B cell (primary cell): ENCODE results near the gene NHSL1. TPM values are rescaled to one million over a fixed set of nuclear protein-coding genes. Genes with fewer than 3 reads are reported as not detected.

Experiments used
- ATAC-seq: fragments of 200-7000 bp; cut with Tn5 transposase; one replicate; pipeline ENCODE4 v1.10.0; 2021; ENCODE audit warnings: low read depth, mild to moderate bottlenecking, moderate number of reproducible peaks, moderate library complexity
- CTCF ChIA-PET: fragments of 350-600 bp; sonication (Branson Sonifier 250); formaldehyde crosslinking; loops from one replicate; lab custom pipeline; 2021; ENCODE audit warnings: antibody characterized with exemption, inconsistent platforms; lab: Charles Lee
- POLR2A ChIA-PET: fragments of 350-600 bp; sonication (Branson Sonifier 250); formaldehyde crosslinking; loops from one replicate; lab custom pipeline; 2021; ENCODE audit warnings: antibody characterized with exemption; lab: Charles Lee
- DNase-seq: peaks from one replicate; pipeline ENCODE4 v3.0.0; 2013
- H2AFZ ChIP-seq: 2 replicates; pipeline ENCODE4 v1.6.1; 2012; ENCODE audit warnings: mild to moderate bottlenecking, low read depth, low read length; ENCODE audit not compliant: insufficient read depth, poor library complexity, severe bottlenecking
- H3K27ac ChIP-seq, 2 donors: 1 replicate in 1 of 2; 2 replicates in 1 of 2; pipeline ENCODE4 v1.5.1; 2012 to 2013; ENCODE audit warnings: low read length in 2 of 2, mild to moderate bottlenecking in 2 of 2, moderate library complexity in 1 of 2
- H3K27me3 ChIP-seq, 4 experiments: fragments of 200-600 bp in 1 of 4; sonication (generic) in 1 of 4; replicated peaks in 1 of 4; 1 replicate in 2 of 4; 2 replicates in 2 of 4; pipeline versions ENCODE4 v1.6.1 to v1.7.0; 2013 to 2016; ENCODE audit warnings: low read length in 3 of 4, mild to moderate bottlenecking in 2 of 4, mixed read lengths in 1 of 4, moderate library complexity in 1 of 4; ENCODE audit not compliant: insufficient read depth in 4 of 4, control insufficient read depth in 3 of 4; ENCODE audit errors: control extremely low read depth in 1 of 4
- H3K36me3 ChIP-seq, 2 experiments: replicated peaks in 1 of 2; 1 replicate in 1 of 2; 2 replicates in 1 of 2; pipeline versions ENCODE4 v1.6.1 to v1.7.1; 2013; ENCODE audit warnings: low read length in 1 of 2; ENCODE audit not compliant: insufficient read depth in 2 of 2, control insufficient read depth in 1 of 2; ENCODE audit errors: control extremely low read depth in 1 of 2, extremely low read depth in 1 of 2
- H3K4me1 ChIP-seq, 2 donors: fragments of 200-600 bp in 1 of 2; sonication (generic) in 1 of 2; 1 replicate in 1 of 2; 2 replicates in 1 of 2; pipeline versions ENCODE4 v1.5.1 to v1.6.1; 2013 to 2017; ENCODE audit warnings: low read length in 2 of 2; ENCODE audit not compliant: control insufficient read depth in 2 of 2, insufficient read depth in 2 of 2
- H3K4me2 ChIP-seq: replicated peaks from 2 replicates; pipeline ENCODE3; 2012; ENCODE audit warnings: mild to moderate bottlenecking, low read depth, low read length; ENCODE audit not compliant: poor library complexity, severe bottlenecking
- H3K4me3 ChIP-seq, 5 experiments: fragments of 200-600 bp in 1 of 5; sonication (generic) in 1 of 5; 1 replicate in 3 of 5; 2 replicates in 2 of 5; pipeline versions ENCODE4 v1.5.1 to v1.7.0; 2011 to 2016; ENCODE audit warnings: low read length in 4 of 5, mild to moderate bottlenecking in 4 of 5, low read depth in 2 of 5, control low read depth in 1 of 5, moderate library complexity in 1 of 5; ENCODE audit not compliant: insufficient read depth in 1 of 5; ENCODE audit errors: control extremely low read depth in 1 of 5, extremely low read depth in 1 of 5
- H3K79me2 ChIP-seq: fragments of 200-600 bp; sonication (generic); one replicate; pipeline ENCODE4 v1.6.0; 2016; ENCODE audit warnings: low read length; ENCODE audit not compliant: control insufficient read depth, insufficient read depth
- H3K9ac ChIP-seq: fragments of 200-600 bp; sonication (generic); 2 replicates; pipeline ENCODE4 v1.6.1; 2017; ENCODE audit warnings: mild to moderate bottlenecking, low read length, moderate library complexity
- H3K9me3 ChIP-seq, 3 donors: one replicate each; pipeline versions ENCODE4 v1.6.1 to v1.7.1; 2013; ENCODE audit warnings: low read length in 2 of 3; ENCODE audit not compliant: control insufficient read depth in 2 of 3, insufficient read depth in 1 of 3; ENCODE audit errors: control extremely low read depth in 1 of 3
- H4K20me1 ChIP-seq: 2 replicates; pipeline ENCODE4 v1.6.0; 2012; ENCODE audit warnings: mild to moderate bottlenecking, low read length; ENCODE audit not compliant: insufficient read depth, control insufficient read depth, poor library complexity, severe bottlenecking
- H3K27ac Mint-ChIP-seq: one replicate; pipeline ENCODE4 v1.8.0; 2021; ENCODE audit warnings: mixed read lengths
- H3K27me3 Mint-ChIP-seq: one replicate; pipeline ENCODE4 v1.8.0; 2021; ENCODE audit warnings: mixed read lengths
- H3K4me1 Mint-ChIP-seq: one replicate; pipeline ENCODE4 v1.8.0; 2021; ENCODE audit warnings: mixed read lengths
- H3K4me3 Mint-ChIP-seq: one replicate; pipeline ENCODE4 v1.8.0; 2021; ENCODE audit warnings: mixed read lengths
- H3K9me3 Mint-ChIP-seq: one replicate; pipeline ENCODE4 v1.8.0; 2022; ENCODE audit warnings: mixed read lengths; ENCODE audit not compliant: insufficient read depth
- EZH2 ChIP-seq: IDR thresholded peaks from 2 replicates; pipeline ENCODE4 v1.6.1; 2012; ENCODE audit warnings: borderline replicate concordance, low read depth, mild to moderate bottlenecking, moderate library complexity, low read length; ENCODE audit not compliant: insufficient read depth, poor library complexity, severe bottlenecking
- WGBS: methylation state at CpG from one replicate; pipeline ENCODE4 v1.1.5; 2013; ENCODE audit warnings: missing lambda C conversion rate; ENCODE audit not compliant: insufficient coverage; 5-methylcytosine and 5-hydroxymethylcytosine counted together
- intact Hi-C: fragments of 100-400 bp; cut with micrococcal nuclease; formaldehyde crosslinking; loops from one replicate; pipeline ENCODE4 v1.10.0; 2022
- polyA plus RNA-seq: library from polyadenylated mRNA; depleted of rRNA; stranded (reverse); fragments of >200 nt; gene quantifications from 2 replicates; pipeline ENCODE4 v1.2.3, GENCODE V29; 2012
- total RNA-seq, 2 donors: library from RNA; stranded (reverse); fragments of 120-200 nt in 1 of 2; gene quantifications; 1 replicate in 1 of 2; 2 replicates in 1 of 2; pipeline versions ENCODE4 v1.2.3 to v1.2.4, GENCODE V29; 2013 to 2022
- TF ChIP-seq, protein P1 (sequence below): fragments of 200-600 bp; IDR thresholded peaks from one replicate; pipeline ENCODE4 v1.8.0; 2022; ENCODE audit warnings: antibody characterized with exemption, mild to moderate bottlenecking

The NHSL1 gene
- total and polyA plus RNA-seq, 2 donors (not counting 1 experiment from before 2014, with no cell fraction given) = 0.04 to 0.10 TPM

DNA sequence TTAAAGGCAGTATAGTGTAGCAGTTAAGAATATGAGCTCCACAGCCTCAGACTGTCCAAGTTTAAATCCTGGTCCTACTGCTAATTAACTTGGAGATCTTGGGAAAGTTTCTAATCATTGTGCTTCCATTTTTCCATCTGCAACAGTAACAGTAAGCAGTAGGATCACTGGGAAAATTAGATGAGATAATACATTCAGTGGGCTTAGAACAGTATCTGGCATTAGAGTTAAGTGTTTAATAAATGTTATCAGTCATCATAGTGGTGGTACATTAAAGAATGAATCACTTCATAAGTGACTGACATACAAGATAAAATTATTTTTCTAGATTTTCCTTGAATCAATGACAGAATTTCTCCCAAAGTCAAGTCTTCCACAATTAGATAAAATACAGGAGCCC is 5.0 kb downstream of the NHSL1 start:
- peaks cover 6 to 11% of the 10 kb centered on the region in 2 donors for H3K4me1 ChIP-seq
- Mint-ChIP-seq H3K4me3 (no peak overlapping the region), H3K9me3 (no peaks in the 10 kb centered on the region), H3K27me3 (peaks cover 29% of the 10 kb centered on the region), H3K27ac (no peak overlapping the region), H3K4me1 (peaks cover 7% of the 10 kb centered on the region)
- H2AFZ ChIP-seq = no peak overlapping the region
- H3K4me3 ChIP-seq = no peak overlapping the region
- no peak for ATAC-seq
- H3K9me3 ChIP-seq = no peaks in the 10 kb centered on the region
- no peaks in the 10 kb centered on the region for H4K20me1 ChIP-seq
- H3K36me3 ChIP-seq = no peaks in the 10 kb centered on the region
- no peak overlapping the region for H3K27ac ChIP-seq
- no peak overlapping the region for H3K9ac ChIP-seq
- no peak overlapping the region for H3K4me2 ChIP-seq
- CTCF ChIA-PET = no interaction called here
- TF ChIP-seq EZH2 = no peak
- TF ChIP-seq, protein P1, sequence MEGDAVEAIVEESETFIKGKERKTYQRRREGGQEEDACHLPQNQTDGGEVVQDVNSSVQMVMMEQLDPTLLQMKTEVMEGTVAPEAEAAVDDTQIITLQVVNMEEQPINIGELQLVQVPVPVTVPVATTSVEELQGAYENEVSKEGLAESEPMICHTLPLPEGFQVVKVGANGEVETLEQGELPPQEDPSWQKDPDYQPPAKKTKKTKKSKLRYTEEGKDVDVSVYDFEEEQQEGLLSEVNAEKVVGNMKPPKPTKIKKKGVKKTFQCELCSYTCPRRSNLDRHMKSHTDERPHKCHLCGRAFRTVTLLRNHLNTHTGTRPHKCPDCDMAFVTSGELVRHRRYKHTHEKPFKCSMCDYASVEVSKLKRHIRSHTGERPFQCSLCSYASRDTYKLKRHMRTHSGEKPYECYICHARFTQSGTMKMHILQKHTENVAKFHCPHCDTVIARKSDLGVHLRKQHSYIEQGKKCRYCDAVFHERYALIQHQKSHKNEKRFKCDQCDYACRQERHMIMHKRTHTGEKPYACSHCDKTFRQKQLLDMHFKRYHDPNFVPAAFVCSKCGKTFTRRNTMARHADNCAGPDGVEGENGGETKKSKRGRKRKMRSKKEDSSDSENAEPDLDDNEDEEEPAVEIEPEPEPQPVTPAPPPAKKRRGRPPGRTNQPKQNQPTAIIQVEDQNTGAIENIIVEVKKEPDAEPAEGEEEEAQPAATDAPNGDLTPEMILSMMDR = no peak
- no peaks in the 10 kb centered on the region for H3K79me2 ChIP-seq
- peaks cover 0 to 3% (median 0%) of the 10 kb centered on the region in 4 experiments for H3K27me3 ChIP-seq
- POLR2A ChIA-PET = no interaction called here
- intact Hi-C loops = no loop called here
- no peak for DNase-seq

DNA sequence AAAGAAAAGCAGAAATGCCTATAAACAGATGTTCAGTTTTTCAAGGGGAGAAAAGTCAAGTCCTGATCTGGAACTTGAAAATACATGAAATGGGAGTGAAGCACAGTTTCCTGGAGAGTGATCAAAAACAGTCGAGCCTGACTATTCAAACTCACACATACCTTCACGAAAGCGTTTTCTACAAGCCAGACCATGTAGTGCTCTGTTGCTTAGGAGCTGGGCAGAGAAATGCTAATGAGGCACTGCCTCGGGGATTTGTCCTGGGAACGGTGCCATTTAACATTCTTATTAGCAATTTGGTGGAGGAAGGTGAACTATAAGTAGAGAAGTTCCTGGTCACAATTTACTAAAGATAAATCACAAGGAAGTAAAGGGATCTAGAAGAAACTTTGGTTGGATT is 5.9 kb downstream of the NHSL1 start:
- Mint-ChIP-seq H3K4me1 (no peaks in the 10 kb centered on the region), H3K27ac (no peak overlapping the region), H3K4me3 (no peak overlapping the region), H3K9me3 (no peaks in the 10 kb centered on the region), H3K27me3 (peaks cover 34% of the 10 kb centered on the region)
- Histone ChIP-seq H3K4me1 (peaks cover 0 to 2% of the 10 kb centered on the region in 2 donors), H4K20me1 (no peaks in the 10 kb centered on the region), H3K27me3 (peaks cover 0 to 3% (median 0%) of the 10 kb centered on the region in 4 experiments), H3K36me3 (no peaks in the 10 kb centered on the region), H3K79me2 (no peaks in the 10 kb centered on the region), H3K4me2 (no peak overlapping the region), H3K4me3 (no peak overlapping the region), H3K27ac (no peak overlapping the region), H3K9me3 (no peaks in the 10 kb centered on the region), H3K9ac (no peak overlapping the region), H2AFZ (no peak overlapping the region)
- no CpG with 5 or more reads among the region's 5 CpGs for WGBS
- CTCF ChIA-PET = no interaction called here
- POLR2A ChIA-PET = no interaction called here
- intact Hi-C loops = no loop called here
- ATAC-seq (no peak), DNase-seq (no peak)
- no peak for TF ChIP-seq EZH2
- TF ChIP-seq, protein P1 = no peak
